ENCODE measurements around the gene TNNT3.

GRCh38 chr11:1949302-1949701 lies 29.8 kb downstream of the TNNT3 start:
- TF ChIP-seq NFE2L2 (IDR thresholded peaks at IDR 0.05; ENCODE audit: low read depth, low read length) = no peak
- TF ChIP-seq, protein P1, sequence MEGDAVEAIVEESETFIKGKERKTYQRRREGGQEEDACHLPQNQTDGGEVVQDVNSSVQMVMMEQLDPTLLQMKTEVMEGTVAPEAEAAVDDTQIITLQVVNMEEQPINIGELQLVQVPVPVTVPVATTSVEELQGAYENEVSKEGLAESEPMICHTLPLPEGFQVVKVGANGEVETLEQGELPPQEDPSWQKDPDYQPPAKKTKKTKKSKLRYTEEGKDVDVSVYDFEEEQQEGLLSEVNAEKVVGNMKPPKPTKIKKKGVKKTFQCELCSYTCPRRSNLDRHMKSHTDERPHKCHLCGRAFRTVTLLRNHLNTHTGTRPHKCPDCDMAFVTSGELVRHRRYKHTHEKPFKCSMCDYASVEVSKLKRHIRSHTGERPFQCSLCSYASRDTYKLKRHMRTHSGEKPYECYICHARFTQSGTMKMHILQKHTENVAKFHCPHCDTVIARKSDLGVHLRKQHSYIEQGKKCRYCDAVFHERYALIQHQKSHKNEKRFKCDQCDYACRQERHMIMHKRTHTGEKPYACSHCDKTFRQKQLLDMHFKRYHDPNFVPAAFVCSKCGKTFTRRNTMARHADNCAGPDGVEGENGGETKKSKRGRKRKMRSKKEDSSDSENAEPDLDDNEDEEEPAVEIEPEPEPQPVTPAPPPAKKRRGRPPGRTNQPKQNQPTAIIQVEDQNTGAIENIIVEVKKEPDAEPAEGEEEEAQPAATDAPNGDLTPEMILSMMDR (conservative IDR thresholded peaks at IDR 0.05; ENCODE audit: low read depth, low read length) = no peak
- no peak for TF ChIP-seq POLR2A (IDR thresholded peaks at IDR 0.05; ENCODE audit: low read depth, low read length)
- no peak for TF ChIP-seq RFX5 (IDR thresholded peaks at IDR 0.05; ENCODE audit: low read depth, low read length)
- TF ChIP-seq CEBPB (IDR thresholded peaks at IDR 0.05; ENCODE audit: low read depth, low read length) = no peak
- TF ChIP-seq MXI1 (IDR thresholded peaks at IDR 0.05; ENCODE audit: borderline replicate concordance, low read depth, low read length) = no peak
- TF ChIP-seq CHD1 (IDR thresholded peaks at IDR 0.05; ENCODE audit: low read depth, low read length) = no peak
- no peak for TF ChIP-seq BHLHE40 (IDR thresholded peaks at IDR 0.05; ENCODE audit: low read depth, low read length)
- no peak for TF ChIP-seq SMC3 (IDR thresholded peaks at IDR 0.05; ENCODE audit: low read depth, low read length)
- TF ChIP-seq FOS (IDR thresholded peaks at IDR 0.05; ENCODE audit: low read depth, low read length) = no peak

Measured in IMR-90 (cell line).